HEK293 (cell line): ENCODE data around the gene ELAPOR1.

Experiments
- EGR2 ChIP-seq: fragments of 450-650 bp; formaldehyde crosslinking; IDR thresholded peaks from 2 replicates; pipeline ENCODE4 v1.5.1; 2016; ENCODE audit warnings: low read depth, missing biosample characterization, missing genetic modification characterization
- FEZF1 ChIP-seq: fragments of 450-650 bp; formaldehyde crosslinking; IDR thresholded peaks from 2 replicates; pipeline ENCODE4 v1.5.1; 2016; ENCODE audit warnings: missing biosample characterization, missing genetic modification characterization
- GLI4 ChIP-seq: fragments of 450-650 bp; formaldehyde crosslinking; IDR thresholded peaks from 2 replicates; pipeline ENCODE4 v1.5.1; 2016; ENCODE audit warnings: missing biosample characterization, missing genetic modification characterization
- IKZF3 ChIP-seq: fragments of 450-650 bp; IDR thresholded peaks from 2 replicates; pipeline ENCODE4 v1.5.0; 2018; ENCODE audit warnings: missing biosample characterization, mild to moderate bottlenecking, missing genetic modification characterization, moderate library complexity
- KLF1 ChIP-seq: fragments of 450-650 bp; formaldehyde crosslinking; IDR thresholded peaks from 2 replicates; pipeline ENCODE4 v1.5.1; 2016; ENCODE audit warnings: missing biosample characterization, missing genetic modification characterization
- MZF1 ChIP-seq: fragments of 450-650 bp; formaldehyde crosslinking; IDR thresholded peaks from 2 replicates; pipeline ENCODE4 v1.5.1; 2017; ENCODE audit warnings: missing biosample characterization, missing genetic modification characterization, borderline replicate concordance
- SETDB1 ChIP-seq: IDR thresholded peaks from one replicate; pipeline ENCODE4 v1.6.1; 2017; ENCODE audit warnings: mild to moderate bottlenecking, low read length, moderate library complexity, mixed read lengths; ENCODE audit not compliant: insufficient read length
- YY1 ChIP-seq: fragments of 450-650 bp; formaldehyde crosslinking; IDR thresholded peaks from 2 replicates; pipeline ENCODE4 v1.5.1; 2018; ENCODE audit warnings: missing biosample characterization, missing genetic modification characterization
- ZBTB21 ChIP-seq: fragments of 450-650 bp; formaldehyde crosslinking; IDR thresholded peaks from 2 replicates; pipeline ENCODE4 v1.5.1; 2017; ENCODE audit warnings: missing biosample characterization, missing genetic modification characterization
- ZFP3 ChIP-seq: fragments of 450-650 bp; formaldehyde crosslinking; IDR thresholded peaks from 2 replicates; pipeline ENCODE4 v1.5.1; 2016; ENCODE audit warnings: low read depth, missing biosample characterization, missing genetic modification characterization
- ZNF112 ChIP-seq: fragments of 450-650 bp; formaldehyde crosslinking; IDR thresholded peaks from 2 replicates; pipeline ENCODE4 v1.5.0; 2017; ENCODE audit warnings: missing biosample characterization, missing genetic modification characterization
- ZNF19 ChIP-seq: fragments of 450-650 bp; formaldehyde crosslinking; IDR thresholded peaks from 2 replicates; pipeline ENCODE4; 2016; ENCODE audit warnings: missing biosample characterization, missing genetic modification characterization, low read depth
- ZNF223 ChIP-seq: fragments of 450-650 bp; formaldehyde crosslinking; IDR thresholded peaks from 2 replicates; pipeline ENCODE4 v1.5.1; 2016; ENCODE audit warnings: missing biosample characterization, missing genetic modification characterization
- ZNF274 ChIP-seq, 2 experiments: fragments of 200-500 bp in 1 of 2; fragments of 450-650 bp in 1 of 2; sonication (Bioruptor generic) in 1 of 2; formaldehyde crosslinking in 1 of 2; IDR thresholded peaks; 2 replicates each; pipeline versions ENCODE4 v1.5.1 to v1.6.1; 2014 to 2016; ENCODE audit warnings: borderline replicate concordance in 1 of 2, inconsistent platforms in 1 of 2, low read length in 1 of 2, missing biosample characterization in 1 of 2, missing genetic modification characterization in 1 of 2
- ZNF350 ChIP-seq: fragments of 450-650 bp; formaldehyde crosslinking; IDR thresholded peaks from 2 replicates; pipeline ENCODE4 v1.5.0; 2017; ENCODE audit warnings: missing biosample characterization, mild to moderate bottlenecking, missing genetic modification characterization
- ZNF366 ChIP-seq: fragments of 450-650 bp; formaldehyde crosslinking; conservative IDR thresholded peaks from 2 replicates; pipeline ENCODE4 v1.5.1; 2016; ENCODE audit warnings: missing biosample characterization, missing genetic modification characterization
- ZNF48 ChIP-seq: fragments of 450-650 bp; formaldehyde crosslinking; IDR thresholded peaks from 2 replicates; pipeline ENCODE4 v1.5.1; 2016; ENCODE audit warnings: missing biosample characterization, missing genetic modification characterization
- ZNF501 ChIP-seq: fragments of 450-650 bp; formaldehyde crosslinking; IDR thresholded peaks from 2 replicates; pipeline ENCODE4 v1.5.1; 2016; ENCODE audit warnings: missing biosample characterization, missing genetic modification characterization
- ZNF521 ChIP-seq: fragments of 450-650 bp; formaldehyde crosslinking; IDR thresholded peaks from 2 replicates; pipeline ENCODE4 v1.5.1; 2017; ENCODE audit warnings: missing biosample characterization, mild to moderate bottlenecking, missing genetic modification characterization
- ZNF654 ChIP-seq: fragments of 450-650 bp; formaldehyde crosslinking; IDR thresholded peaks from 2 replicates; pipeline ENCODE4 v1.5.1; 2016; ENCODE audit warnings: low read depth, missing biosample characterization, missing genetic modification characterization
- ZNF776 ChIP-seq: fragments of 450-650 bp; formaldehyde crosslinking; IDR thresholded peaks from 2 replicates; pipeline ENCODE4 v1.5.0; 2017; ENCODE audit warnings: missing biosample characterization, missing genetic modification characterization, borderline replicate concordance
- TF ChIP-seq, protein P1 (sequence below): fragments of 450-650 bp; formaldehyde crosslinking; IDR thresholded peaks from 2 replicates; pipeline ENCODE4 v1.5.0; 2017; ENCODE audit warnings: missing biosample characterization, missing genetic modification characterization, borderline replicate concordance
- TF ChIP-seq, protein P2 (sequence below): fragments of 450-650 bp; formaldehyde crosslinking; IDR thresholded peaks from 2 replicates; pipeline ENCODE4 v1.5.1; 2016; ENCODE audit warnings: missing biosample characterization, missing genetic modification characterization
- TF ChIP-seq, protein P3 (sequence below): fragments of 450-650 bp; formaldehyde crosslinking; IDR thresholded peaks from 2 replicates; pipeline ENCODE4 v1.5.1; 2017; ENCODE audit warnings: missing biosample characterization, missing genetic modification characterization
- TF ChIP-seq, protein P4 (sequence below): fragments of 450-650 bp; formaldehyde crosslinking; IDR thresholded peaks from 2 replicates; pipeline ENCODE4 v1.5.1; 2016; ENCODE audit warnings: missing biosample characterization, missing genetic modification characterization
- TF ChIP-seq, protein P5 (sequence below): fragments of 450-650 bp; formaldehyde crosslinking; IDR thresholded peaks from 2 replicates; pipeline ENCODE4 v1.5.1; 2016; ENCODE audit warnings: missing biosample characterization, missing genetic modification characterization
- TF ChIP-seq, protein P6 (sequence below): fragments of 450-650 bp; formaldehyde crosslinking; conservative IDR thresholded peaks from 2 replicates; pipeline ENCODE4 v1.5.1; 2016; ENCODE audit warnings: low read depth, missing biosample characterization, missing genetic modification characterization

The ELAPOR1 gene

DNA sequence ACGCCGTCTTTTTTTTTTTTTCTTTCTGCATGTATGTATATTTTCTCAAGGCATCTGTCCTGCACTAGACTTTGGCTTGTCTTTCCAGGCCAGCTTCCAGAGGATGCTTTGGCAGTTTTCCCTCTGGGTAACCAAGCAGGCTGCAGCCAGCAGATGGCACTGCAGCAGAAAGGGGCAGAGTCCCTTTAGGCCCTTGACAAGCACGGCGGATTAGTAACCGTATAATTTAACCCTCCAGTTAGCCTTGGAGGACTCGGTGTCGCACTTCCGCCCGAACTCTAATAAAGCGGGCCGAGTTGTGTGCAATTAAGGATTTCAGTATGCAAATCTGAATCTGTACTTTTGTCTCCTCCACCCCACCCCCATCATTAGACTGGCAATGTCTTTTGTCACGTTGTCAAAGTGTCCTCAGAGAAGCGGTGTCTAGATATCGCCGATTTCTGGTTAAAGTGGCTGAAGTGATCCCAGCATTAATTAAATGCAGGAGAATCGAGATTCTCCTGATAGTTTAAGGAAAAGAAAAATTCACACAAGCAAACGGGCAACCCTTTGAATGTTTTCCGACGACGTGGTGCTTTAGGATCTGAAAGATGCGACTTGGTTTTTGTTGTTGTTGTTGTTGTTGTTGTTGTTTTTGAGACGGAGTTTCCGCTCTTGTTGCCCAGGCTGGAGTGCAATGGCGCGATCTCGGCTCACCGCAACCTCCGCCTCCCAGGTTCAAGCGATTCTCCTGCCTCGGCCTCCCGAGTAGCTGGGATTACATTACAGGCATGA, 24.5 kb upstream of the ELAPOR1 start (continued):
- 0 out of 2 replicates have a peak, but pooled peaks have one; percentile 4 for TF ChIP-seq ZNF19
- TF ChIP-seq ZNF654 (tag by site-specific recombination): peak; percentile 59
- TF ChIP-seq IKZF3 (tag by site-specific recombination): peak; percentile 85
- TF ChIP-seq KLF1 (tag by site-specific recombination): no peak
- TF ChIP-seq ZFP3 (tag by site-specific recombination): no peak
- no peak for TF ChIP-seq ZNF223 (tag by site-specific recombination)
- TF ChIP-seq MZF1 (tag by site-specific recombination): no peak; the same call in 1 of the 2 replicates
- no peak; the same call in 1 of the 2 replicates for TF ChIP-seq YY1 (tag by site-specific recombination)
- TF ChIP-seq ZNF776 (tag by site-specific recombination): no peak
- TF ChIP-seq ZBTB21 (tag by site-specific recombination): no peak
- no peak for TF ChIP-seq ZNF274 (IDR thresholded peaks at IDR 0.05; ENCODE audit: low read length)
- TF ChIP-seq ZNF274 (tag by site-specific recombination; IDR thresholded peaks at IDR 0.05; ENCODE audit: borderline replicate concordance): no peak
- TF ChIP-seq FEZF1 (tag by site-specific recombination): no peak
- TF ChIP-seq, protein P1, sequence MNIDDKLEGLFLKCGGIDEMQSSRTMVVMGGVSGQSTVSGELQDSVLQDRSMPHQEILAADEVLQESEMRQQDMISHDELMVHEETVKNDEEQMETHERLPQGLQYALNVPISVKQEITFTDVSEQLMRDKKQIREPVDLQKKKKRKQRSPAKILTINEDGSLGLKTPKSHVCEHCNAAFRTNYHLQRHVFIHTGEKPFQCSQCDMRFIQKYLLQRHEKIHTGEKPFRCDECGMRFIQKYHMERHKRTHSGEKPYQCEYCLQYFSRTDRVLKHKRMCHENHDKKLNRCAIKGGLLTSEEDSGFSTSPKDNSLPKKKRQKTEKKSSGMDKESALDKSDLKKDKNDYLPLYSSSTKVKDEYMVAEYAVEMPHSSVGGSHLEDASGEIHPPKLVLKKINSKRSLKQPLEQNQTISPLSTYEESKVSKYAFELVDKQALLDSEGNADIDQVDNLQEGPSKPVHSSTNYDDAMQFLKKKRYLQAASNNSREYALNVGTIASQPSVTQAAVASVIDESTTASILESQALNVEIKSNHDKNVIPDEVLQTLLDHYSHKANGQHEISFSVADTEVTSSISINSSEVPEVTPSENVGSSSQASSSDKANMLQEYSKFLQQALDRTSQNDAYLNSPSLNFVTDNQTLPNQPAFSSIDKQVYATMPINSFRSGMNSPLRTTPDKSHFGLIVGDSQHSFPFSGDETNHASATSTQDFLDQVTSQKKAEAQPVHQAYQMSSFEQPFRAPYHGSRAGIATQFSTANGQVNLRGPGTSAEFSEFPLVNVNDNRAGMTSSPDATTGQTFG: no peak
- TF ChIP-seq SETDB1: peak; percentile 46
- TF ChIP-seq ZNF501: 0 out of 2 replicates have a peak, but pooled peaks have one; percentile 35
- no peak for TF ChIP-seq ZNF521
- TF ChIP-seq ZNF366 (tag by site-specific recombination): no peak
- TF ChIP-seq ZNF48 (tag by site-specific recombination): no peak
- TF ChIP-seq, protein P2, sequence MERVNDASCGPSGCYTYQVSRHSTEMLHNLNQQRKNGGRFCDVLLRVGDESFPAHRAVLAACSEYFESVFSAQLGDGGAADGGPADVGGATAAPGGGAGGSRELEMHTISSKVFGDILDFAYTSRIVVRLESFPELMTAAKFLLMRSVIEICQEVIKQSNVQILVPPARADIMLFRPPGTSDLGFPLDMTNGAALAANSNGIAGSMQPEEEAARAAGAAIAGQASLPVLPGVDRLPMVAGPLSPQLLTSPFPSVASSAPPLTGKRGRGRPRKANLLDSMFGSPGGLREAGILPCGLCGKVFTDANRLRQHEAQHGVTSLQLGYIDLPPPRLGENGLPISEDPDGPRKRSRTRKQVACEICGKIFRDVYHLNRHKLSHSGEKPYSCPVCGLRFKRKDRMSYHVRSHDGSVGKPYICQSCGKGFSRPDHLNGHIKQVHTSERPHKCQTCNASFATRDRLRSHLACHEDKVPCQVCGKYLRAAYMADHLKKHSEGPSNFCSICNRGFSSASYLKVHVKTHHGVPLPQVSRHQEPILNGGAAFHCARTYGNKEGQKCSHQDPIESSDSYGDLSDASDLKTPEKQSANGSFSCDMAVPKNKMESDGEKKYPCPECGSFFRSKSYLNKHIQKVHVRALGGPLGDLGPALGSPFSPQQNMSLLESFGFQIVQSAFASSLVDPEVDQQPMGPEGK: no peak
- TF ChIP-seq, protein P3, sequence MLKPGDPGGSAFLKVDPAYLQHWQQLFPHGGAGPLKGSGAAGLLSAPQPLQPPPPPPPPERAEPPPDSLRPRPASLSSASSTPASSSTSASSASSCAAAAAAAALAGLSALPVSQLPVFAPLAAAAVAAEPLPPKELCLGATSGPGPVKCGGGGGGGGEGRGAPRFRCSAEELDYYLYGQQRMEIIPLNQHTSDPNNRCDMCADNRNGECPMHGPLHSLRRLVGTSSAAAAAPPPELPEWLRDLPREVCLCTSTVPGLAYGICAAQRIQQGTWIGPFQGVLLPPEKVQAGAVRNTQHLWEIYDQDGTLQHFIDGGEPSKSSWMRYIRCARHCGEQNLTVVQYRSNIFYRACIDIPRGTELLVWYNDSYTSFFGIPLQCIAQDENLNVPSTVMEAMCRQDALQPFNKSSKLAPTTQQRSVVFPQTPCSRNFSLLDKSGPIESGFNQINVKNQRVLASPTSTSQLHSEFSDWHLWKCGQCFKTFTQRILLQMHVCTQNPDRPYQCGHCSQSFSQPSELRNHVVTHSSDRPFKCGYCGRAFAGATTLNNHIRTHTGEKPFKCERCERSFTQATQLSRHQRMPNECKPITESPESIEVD (tag by site-specific recombination): no peak
- TF ChIP-seq, protein P4, sequence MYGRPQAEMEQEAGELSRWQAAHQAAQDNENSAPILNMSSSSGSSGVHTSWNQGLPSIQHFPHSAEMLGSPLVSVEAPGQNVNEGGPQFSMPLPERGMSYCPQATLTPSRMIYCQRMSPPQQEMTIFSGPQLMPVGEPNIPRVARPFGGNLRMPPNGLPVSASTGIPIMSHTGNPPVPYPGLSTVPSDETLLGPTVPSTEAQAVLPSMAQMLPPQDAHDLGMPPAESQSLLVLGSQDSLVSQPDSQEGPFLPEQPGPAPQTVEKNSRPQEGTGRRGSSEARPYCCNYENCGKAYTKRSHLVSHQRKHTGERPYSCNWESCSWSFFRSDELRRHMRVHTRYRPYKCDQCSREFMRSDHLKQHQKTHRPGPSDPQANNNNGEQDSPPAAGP (tag by site-specific recombination): no peak
- TF ChIP-seq ZNF350 (tag by site-specific recombination): no peak
- no peak for TF ChIP-seq GLI4 (tag by site-specific recombination)
- TF ChIP-seq EGR2 (tag by site-specific recombination): no peak
- TF ChIP-seq, protein P5, sequence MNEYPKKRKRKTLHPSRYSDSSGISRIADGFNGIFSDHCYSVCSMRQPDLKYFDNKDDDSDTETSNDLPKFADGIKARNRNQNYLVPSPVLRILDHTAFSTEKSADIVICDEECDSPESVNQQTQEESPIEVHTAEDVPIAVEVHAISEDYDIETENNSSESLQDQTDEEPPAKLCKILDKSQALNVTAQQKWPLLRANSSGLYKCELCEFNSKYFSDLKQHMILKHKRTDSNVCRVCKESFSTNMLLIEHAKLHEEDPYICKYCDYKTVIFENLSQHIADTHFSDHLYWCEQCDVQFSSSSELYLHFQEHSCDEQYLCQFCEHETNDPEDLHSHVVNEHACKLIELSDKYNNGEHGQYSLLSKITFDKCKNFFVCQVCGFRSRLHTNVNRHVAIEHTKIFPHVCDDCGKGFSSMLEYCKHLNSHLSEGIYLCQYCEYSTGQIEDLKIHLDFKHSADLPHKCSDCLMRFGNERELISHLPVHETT (tag by site-specific recombination): no peak; the same call in 1 of the 2 replicates
- TF ChIP-seq ZNF112: no peak
- TF ChIP-seq, protein P6, sequence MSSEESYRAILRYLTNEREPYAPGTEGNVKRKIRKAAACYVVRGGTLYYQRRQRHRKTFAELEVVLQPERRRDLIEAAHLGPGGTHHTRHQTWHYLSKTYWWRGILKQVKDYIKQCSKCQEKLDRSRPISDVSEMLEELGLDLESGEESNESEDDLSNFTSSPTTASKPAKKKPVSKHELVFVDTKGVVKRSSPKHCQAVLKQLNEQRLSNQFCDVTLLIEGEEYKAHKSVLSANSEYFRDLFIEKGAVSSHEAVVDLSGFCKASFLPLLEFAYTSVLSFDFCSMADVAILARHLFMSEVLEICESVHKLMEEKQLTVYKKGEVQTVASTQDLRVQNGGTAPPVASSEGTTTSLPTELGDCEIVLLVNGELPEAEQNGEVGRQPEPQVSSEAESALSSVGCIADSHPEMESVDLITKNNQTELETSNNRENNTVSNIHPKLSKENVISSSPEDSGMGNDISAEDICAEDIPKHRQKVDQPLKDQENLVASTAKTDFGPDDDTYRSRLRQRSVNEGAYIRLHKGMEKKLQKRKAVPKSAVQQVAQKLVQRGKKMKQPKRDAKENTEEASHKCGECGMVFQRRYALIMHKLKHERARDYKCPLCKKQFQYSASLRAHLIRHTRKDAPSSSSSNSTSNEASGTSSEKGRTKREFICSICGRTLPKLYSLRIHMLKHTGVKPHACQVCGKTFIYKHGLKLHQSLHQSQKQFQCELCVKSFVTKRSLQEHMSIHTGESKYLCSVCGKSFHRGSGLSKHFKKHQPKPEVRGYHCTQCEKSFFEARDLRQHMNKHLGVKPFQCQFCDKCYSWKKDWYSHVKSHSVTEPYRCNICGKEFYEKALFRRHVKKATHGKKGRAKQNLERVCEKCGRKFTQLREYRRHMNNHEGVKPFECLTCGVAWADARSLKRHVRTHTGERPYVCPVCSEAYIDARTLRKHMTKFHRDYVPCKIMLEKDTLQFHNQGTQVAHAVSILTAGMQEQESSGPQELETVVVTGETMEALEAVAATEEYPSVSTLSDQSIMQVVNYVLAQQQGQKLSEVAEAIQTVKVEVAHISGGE: peak; percentile 75
